HG03460 (cell line): ENCODE measurements around the gene NCKAP5.

Experiments
- ATAC-seq: cut with Tn5 transposase; IDR thresholded peaks from one replicate; pipeline ENCODE4 v1.9.1; 2021; ENCODE audit not compliant: unreplicated experiment

NCKAP5 gene

DNA sequence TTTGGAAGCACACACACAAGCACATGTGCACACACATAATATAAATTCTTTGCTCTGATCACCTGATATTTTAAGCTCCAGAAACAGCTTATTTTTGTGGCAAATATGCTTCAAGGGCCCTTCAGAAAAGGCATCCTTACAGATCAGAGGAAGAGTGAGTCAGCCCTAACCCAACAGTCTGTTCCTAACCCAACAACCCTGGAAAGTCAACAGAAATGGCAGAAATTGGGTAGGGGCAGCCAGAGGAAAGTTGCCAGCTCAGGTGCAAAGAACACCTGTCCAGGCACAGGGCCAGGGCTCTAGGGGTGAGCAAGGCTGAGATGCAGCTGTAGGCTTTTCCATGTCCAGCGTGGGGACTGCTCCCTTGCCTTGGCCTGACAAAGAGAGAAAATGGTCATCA is 6.4 kb upstream of the NCKAP5 start:
- ATAC-seq: no peak

- no peak for ATAC-seq
Observed at GRCh38 chr2:133574186-133574585, 5.9 kb upstream of the NCKAP5 start.

DNA sequence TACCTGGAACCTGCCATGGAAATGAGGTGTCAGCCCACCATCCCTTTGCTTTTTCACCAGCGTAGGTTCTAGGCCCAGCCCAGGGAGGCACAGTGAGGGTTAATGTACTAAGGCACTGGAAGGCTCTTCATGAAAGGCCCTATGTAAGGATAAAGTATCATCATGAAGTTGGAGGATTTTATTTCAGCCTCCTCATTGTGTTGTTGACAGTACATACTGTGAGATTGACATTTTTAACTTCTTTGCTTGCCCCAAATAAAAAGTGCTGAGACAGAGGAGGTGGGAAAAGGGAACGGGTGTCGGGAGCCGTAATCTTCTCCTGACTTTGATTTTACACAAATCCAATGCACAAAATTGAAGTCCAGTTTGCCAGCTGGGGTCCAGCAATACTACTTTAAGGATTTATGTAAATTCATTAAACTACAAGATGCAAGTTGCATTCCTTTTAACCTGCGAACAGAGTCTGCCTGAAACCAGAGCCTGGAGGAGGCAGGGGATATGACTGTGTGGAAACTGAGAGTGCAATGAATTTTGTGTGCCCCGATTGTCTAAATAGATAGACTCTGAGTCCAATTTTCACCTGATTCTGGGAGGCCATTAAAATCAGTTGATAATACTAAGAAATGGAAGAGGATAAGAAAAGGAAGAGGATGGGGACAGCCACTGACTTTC is 5.4 kb upstream of the NCKAP5 start:
- ATAC-seq: no peak

DNA sequence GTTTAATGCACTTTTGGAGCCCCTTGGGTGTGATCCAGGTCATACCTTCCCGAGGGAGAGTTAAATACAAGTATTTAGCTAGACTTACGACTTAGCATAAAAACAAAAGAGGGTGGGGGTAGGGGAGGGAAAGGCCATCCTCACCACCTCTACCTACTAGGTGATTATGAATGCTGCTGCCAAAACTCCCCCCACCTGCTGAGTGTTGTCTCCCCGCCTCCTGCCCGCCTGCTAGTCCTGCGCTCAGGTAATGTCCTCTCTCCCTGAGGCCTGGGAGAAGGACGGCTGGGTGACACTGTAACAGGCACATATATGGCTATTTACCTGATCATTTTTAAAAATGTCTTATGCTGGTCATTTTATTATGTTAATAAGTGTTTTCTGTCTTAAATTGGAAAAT is 3.0 kb upstream of the NCKAP5 start:
- ATAC-seq: no peak

DNA sequence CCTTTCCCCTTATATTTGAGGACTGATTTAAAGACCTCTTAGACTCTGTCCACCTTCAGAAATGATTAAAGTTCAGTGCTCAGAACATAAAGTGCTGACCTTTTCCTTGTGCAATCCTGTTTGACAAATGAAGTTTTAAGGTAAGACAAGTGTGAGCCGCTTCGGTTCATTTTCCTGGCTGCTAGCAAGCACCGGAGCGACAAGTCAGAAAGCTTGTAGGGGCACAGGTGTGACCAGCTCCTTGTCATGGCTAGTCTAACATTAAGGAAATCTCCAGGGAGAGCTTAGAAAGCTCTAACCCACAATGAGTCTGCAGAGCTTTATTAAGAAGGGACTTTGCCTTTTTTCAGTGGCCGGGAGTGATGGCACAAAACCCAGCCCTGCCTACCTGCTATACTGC is 2.3 kb upstream of the NCKAP5 start:
- ATAC-seq: no peak

DNA sequence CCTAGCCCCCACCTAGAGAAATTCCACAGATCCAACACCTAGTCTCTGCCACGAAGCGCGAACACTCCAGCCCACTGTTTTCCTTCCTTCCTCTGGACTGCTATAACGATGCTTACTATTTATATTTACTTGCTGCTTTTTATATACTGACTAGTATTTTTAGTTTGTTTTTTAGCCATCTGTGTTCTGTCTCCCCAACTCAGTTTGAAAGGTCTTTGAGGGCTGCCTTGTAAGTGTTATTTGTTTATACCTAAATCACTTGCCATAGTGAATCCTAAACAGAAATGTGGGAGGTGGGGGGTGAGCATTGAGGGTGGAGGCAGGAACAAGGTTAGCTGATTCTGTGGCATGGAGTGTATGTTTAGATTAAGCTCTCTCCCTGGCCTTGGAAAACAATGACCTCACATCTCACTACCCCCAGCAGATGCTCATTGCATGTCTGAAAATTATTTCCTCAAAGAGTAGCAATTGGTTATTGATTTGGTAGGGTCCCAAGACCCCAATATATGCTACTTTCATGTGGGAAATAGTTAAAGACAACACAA is 1.1 kb upstream of the NCKAP5 start:
- ATAC-seq: no peak

DNA sequence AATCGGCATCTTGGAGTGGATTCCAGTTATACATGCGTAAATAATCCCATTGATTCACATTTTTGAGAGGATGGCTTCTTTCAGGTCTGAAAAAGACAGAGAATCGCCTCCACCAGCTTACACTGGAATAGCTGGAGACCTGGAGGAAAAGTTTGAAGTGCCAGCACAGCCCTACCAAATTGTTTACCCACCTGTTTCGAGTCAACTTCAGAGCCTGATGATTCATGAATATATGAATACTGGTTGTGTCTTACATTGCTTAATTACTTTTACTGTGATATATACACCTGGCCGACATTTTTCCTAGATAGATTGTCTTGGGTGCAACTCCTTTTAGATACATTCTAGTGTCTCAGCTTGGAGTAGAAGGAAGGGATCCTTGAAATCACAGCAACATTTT is 335 bp upstream of the NCKAP5 start:
- ATAC-seq: no peak

DNA sequence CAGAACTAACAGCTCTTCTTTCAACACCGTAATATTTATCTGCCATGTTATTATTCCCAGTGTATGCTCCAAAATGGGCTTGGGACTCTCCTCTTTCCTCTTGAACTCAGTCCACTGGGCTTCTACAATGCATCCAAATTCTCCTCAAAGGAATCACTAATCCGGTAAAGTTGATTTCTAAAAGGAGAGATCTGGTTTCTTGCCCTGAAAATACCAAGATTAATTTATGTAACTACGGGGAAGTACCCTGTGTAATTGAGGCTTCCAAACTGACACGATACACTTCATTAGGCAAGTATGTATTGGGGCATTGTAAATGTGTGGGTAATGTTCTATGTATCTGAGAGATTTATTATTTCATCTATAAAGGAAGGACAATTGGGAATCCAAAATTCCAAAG is 5.7 kb downstream of the NCKAP5 start:
- no peak for ATAC-seq

DNA sequence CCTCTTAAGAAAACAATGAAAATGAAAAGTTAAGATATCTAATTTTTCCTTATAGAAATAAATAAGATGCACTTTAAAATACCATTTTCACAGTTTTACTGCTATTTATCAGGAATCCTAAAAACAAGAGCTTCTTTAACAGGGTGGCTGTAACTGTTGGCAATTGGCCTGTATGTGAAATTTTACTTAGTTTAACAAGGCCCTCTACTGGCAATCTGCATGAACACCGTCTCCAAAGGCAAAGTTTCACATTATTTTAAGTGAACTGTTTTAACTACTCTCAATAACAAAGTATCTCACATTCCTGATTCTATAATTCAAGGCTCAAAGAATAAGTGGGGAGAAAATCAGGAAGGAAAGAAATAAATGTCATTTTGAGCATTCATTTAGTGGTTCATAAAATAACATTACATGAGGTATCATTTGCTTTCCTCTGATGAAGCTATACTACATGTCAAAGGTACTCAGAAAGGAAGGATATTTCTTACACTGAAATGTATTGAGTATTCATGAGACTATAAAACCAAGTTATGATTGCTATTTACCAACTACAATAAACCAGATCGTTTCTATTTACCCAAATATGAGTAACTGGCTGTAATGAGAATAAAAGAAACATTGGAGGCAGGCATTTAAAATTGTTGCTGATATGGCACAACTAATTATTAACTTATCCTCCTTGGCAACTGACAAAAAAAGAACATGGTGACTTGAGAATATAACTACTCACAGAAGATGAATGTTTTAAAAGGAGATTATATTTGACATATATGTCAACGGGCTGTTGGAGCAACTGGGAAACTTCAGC is 7.0 kb downstream of the NCKAP5 start:
- ATAC-seq: no peak

- no peak for ATAC-seq
Observed at GRCh38 chr2:133557614-133558013, 10.6 kb downstream of the NCKAP5 start.

GRCh38 chr2:133553838-133554408 is 14.3 kb downstream of the NCKAP5 start:
- ATAC-seq: no peak

- no peak for ATAC-seq
Observed at GRCh38 chr2:133553251-133553650, 15.0 kb downstream of the NCKAP5 start.

GRCh38 chr2:133552821-133553220 is 15.4 kb downstream of the NCKAP5 start:
- ATAC-seq: no peak

GRCh38 chr2:133541797-133542196 is 26.5 kb downstream of the NCKAP5 start:
- ATAC-seq: no peak

DNA sequence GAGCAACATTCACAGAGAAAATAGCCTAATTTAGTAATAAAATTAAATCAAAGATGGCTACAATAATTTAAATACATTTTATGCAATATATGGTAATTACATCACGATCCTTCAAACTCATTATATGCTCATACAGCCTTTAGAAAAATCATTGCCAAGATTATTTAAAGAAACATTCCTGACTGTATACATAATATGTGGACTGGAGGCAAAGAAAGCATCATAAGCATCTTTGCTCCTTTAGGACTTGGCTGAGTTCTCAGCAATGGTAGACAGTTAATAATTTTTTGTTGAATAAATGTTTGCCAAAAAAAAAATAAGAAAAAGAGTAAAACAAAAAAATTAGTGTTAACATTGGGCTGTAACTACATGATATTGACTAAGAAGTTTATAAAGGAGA is 26.9 kb downstream of the NCKAP5 start:
- no peak for ATAC-seq

DNA sequence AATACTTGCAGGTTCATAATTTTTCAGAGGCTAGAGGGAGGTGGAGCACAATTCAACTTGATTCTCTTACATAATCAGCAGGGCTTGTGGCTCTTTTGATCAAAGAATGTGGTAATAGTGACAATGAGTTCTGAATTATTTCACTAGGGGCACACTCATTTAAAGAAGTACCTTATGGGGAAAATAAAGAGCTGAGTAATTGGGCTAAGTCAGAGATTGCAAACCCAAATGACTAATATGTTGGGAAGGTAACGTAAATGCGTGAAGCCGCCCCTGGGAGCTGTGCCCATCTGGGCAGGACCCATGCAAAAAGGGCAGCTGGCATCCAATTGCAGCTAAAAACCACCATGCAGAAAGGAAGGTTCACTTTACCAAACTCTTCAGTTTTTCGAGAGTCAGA is 35.3 kb downstream of the NCKAP5 start:
- ATAC-seq: no peak

DNA sequence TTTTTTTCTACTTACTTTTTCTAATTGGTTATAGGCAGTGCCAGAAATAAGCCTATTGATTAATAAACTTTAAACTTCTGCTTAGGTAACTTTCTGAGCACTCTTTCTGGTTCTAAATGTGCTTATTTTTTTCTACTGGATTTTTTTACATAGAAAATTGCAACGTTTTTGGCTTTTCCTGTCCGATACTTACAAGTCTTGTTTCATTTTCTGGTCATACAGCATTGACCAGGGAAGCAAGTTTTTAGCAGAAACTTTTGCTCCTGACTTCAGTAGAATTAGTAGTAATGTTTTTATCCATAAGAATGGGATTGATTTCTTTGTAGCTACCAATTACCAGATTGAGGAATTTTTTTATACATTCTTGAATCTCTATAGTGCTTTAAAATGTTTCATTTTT is 36.9 kb downstream of the NCKAP5 start:
- ATAC-seq: no peak

- ATAC-seq: no peak
Observed at GRCh38 chr2:133530645-133531044, 37.6 kb downstream of the NCKAP5 start.

- ATAC-seq: no peak
Observed at GRCh38 chr2:133526530-133527300, 41.5 kb downstream of the NCKAP5 start.

DNA sequence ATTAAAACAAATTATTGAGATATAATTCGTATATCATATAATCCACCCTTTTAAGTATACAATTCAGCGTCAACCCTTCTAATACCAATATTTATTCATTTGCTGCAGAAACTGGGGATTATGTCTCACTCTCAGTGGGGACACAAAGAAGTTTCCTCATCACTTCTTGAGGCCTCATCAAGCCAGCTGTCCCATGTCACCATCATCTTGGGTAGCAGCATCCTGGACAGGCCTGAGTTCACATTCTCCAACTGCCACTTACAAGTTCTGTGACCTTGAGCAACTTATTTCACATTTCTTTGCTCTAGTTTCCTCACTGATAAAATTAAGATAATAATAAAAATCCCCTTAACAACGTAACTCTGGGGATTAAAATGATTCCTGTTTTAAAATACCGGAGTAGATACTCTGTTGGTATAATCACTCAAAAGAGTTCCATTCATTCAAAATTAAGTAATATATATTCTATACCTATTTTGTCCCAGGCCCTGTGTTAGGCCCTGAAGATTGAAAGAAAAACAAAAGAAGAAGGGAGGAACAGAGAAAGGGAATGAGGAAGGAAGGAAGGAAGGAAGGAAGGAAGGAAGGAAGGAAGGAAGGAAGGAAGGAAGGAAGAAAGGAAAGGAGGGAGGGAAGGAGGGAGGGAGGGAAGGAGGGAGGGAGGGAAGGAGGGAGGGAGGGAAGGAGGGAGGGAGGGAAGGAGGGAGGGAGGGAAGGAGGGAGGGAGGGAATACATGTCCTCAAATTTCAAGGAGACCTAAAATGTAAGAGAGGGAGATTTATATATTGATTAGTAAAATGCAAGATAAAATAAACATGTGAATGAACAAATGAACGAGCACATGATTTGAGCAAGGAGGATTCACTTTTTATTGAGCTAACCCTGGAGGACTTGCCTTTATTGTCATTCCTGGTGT is 42.4 kb downstream of the NCKAP5 start:
- ATAC-seq: no peak
